Kidney glomerular epithelial cell (primary cell): ENCODE measurements around the gene PKN3.

ENCODE experiments used
- DNase-seq: peaks from one replicate; lab custom pipeline; 2025; lab: John Stamatoyannopoulos, UW

PKN3 gene

DNA sequence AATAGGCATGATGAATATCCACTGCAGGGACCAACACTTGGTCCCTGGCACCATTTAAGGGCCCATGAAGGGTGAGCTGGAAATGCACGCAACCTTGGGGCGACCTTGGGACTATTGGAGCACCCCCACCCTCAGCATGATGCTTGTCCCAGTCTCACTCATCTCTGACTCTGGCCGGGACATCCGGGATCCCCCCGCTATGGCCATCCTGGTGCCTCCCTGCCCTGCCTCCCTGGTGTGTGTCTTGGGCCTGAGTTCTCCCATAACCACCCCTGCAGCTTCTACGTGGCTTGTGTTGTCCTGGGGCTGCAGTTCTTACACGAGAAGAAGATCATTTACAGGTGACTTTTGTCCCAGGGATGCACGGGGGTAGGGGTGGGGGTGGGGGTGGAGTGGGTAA, 15.7 kb downstream of the PKN3 start:
- DNase-seq: no peak

DNA sequence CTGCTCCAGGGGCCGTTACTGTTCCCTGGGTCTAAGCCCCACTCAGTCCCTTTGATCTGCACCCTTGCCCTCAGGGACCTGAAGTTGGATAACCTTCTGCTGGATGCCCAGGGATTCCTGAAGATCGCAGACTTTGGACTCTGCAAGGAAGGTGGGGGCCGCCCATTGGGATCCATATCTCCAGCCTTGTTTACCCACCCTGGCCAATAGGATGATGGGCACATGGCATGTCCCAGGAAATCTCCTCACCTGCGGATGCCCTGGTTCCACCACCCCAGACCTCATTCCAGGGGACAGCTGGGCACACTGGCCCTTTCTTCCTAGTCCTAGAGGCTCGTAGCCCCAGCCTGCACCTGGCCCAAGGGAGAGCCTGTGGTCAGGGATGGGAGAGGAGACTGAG, 16.2 kb downstream of the PKN3 start:
- DNase-seq: no peak

DNA sequence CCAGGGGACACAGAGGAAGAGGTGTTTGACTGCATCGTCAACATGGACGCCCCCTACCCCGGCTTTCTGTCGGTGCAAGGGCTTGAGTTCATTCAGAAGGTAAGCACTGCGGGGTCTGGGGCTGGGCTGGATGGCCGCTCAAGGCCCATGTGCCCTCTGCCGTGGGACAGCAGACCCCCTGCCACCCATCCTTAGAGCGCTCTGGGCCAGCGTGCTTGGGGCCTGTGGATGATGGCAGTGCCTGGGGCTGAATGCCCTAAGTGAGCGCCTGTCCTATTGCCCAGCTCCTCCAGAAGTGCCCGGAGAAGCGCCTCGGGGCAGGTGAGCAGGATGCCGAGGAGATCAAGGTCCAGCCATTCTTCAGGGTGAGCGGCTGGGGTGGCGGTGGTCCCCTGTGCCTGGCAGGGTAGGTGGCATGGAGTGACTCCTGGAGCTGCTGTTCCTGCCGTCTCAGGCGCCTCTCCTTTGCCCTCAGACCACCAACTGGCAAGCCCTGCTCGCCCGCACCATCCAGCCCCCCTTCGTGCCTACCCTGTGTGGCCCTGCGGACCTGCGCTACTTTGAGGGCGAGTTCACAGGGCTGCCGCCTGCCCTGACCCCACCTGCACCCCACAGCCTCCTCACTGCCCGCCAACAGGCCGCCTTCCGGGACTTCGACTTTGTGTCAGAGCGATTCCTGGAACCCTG, 17.8 kb downstream of the PKN3 start:
- no peak for DNase-seq

DNA sequence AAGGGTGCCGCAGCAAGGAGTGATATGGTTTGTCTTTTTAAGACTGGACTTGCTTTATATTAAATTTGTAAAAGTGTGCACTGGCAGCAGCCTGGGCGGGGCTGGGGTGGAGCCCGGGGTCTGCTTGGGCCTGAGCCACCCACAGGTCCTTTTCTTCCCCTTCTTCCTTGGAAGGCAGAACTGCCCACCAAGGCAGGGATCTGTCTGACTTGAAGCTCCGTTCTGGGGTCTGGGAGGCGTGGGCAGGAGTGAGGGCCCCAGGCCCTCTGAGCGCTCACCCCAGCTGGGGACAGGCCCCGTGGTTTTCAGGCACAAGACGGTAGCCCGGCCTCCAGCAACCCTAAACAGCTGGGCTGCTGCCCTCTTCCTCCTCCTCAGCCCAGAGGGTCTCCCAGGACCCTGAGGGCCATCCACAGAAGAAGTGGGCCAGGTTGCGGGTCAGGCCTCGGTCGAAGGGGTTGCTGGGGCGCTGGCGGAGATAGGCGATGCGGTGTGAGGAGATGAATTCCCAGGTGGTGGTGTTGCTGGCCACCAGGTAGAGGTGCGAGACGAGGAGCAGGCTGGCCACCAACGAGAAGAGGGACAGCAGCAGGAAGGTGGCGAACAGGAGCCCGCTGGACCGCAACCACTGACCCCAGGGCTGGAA, 18.7 kb downstream of the PKN3 start:
- no peak for DNase-seq

DNA sequence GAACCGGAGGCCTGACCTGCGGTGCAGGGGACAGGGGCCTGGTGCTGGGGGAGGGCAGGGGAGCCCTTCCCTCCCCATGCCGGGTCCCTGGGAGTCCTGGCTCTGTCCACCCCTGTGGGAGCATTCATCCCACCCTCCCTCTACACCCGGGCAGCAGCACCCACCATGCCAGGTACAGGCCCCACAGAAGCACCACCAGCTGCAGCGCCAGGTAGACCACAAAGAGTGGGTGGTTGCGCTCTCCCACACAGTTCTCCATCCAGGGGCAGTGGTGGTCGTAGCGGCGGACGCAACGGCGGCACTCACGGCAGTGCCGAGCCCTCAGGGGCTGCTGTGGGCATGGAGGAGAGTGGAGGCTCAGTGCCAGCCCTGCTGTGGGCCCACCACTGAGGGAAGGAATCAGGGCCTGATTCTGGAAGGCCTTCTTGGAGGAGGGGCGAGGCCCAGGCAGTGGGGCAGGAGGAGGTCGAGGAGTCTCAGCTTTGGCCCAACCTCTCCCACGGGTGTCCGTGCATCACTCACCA, 19.2 kb downstream of the PKN3 start:
- no peak for DNase-seq

DNA sequence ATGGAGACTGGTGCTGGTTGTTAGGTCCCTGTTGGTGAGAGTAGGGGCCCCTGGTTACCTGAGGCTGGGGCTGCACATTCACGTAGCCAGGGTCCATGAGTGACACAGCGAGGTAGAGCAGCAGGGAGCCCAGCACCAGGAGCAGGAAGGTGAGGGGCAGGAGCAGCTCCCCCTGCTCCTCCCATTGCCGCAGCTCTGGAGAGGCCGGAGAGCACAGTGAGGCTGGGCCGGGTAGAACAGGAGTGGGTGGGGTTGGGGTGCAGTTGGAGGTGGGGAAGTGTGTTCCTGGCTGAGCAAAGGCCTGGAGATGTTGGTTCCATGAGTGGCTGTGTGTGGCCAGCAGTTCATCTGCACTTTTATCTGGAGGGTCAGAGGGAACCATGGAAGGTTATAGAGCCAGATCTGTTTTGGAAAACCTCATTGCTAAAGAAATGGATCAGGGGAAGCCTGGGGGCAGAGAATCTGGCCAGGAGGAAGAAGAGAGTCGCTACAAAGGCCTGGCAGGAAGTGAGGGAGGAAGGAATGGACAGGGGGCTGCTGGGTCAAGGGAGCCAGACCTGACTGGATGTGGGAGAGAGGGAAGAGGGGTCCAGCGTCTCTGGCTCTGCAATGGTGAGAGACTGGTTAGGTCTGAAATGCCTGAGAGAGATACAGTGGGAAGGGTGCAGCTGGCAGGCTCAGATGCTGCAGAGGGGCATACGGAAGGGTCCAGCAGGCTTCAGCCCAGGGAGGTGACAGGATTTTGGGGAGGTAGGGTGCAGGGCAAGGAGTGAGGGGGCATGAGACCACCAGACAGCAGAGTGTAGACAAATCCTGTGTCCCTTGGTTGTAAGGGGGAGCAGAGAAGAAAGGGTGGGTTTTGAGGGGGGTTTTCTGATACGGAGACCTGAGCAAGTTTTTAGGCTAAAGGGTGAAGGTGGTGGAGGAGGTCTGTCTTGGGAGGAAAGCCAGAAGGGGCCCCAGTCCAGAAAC, 20.4 kb downstream of the PKN3 start:
- no peak for DNase-seq

DNA sequence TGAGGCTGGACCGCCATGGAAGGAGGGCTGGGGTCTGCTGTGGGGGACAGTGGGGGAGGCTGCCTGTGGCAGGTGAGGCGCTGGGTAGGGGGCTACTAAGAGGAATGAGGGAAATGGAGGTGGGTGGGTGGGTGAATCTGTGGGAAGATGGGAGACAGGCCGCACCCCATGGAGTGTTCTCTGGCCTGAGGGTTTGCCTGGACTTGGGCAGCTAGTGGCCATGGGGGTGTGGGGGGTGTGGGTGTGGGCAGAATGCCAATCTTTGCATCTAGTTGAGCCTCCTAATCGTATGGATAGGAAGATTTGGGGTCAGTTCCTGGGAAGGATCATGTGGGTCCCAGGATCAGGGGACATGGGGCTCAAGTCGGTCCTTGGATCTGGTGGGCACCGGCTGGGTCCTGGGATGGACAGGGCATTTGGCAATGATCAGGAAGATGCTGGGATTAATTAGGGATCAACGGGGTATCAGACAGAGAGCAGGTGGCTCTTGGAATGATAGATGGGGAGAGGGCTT, 21.1 kb downstream of the PKN3 start:
- DNase-seq: no peak

DNA sequence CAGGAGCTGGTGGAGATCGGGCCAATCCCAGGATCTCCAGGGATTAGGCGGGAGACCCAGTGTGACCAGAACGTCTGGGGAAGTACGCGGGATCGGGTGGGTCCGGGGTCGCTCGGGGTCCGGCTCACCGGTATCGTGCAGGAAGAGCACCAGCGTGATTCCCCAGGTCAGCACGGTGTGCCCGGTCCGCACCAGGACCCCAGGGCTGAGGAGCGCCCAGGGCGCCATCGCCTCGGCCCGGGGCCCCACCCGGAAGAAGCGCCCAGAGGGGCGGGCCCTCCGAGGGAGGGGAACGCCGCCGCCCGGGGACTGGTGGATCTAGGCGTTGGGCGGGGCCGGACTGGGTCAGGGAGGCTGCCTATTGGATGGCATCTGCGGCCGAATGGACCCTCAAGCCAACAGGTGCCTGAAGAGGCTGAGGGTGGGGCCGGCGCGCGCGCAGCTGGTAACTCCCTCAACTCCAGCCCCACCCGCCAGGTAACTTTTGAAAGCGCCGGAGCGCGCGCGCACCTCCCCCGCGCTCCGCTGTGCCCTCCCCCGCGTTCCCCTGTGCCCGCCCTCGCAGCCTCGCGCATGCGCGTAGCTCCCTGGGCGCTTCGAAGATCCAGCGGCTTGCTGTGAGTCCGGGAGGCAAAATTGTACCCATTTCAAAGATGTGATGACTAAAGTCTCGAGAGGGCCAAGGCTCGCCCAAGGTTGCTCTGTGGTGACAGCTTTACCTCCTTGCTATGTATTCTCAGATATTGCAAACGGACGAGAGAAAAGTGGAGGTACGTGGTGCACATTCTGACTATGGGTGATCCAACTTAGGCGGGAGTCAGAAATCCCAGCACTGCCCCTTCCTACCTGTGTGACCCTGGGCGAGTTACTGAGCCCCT, 21.8 kb downstream of the PKN3 start, which contains the start of gene ZDHHC12:
ZDHHC12 (minus strand) TSS at position 262 of the 878 bp plus-strand sequence; CDS start at position 228, 34 bp downstream.
- peak; percentile 94 for DNase-seq

DNA sequence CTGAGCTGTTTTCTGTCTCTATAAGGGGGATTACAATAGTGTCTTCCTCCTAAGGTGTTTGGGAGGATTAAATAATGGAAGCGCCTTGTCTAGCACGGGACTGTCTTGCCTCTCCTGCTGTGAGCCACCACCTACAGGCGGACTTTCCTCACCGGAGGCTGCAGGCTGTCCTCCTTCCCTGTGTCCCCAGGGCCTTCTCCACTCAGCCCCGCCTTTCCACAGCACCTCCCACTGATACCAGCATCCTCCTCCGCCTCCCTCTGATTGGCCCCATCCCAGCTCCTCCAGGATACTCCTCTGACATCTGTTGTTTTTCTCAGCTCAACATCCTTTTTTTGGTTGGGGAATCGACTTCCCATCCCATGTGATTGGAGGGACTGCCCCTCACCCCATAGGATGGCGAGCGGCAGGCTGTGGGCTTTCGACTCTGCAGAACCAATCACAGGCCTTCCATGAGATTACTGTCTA, 22.5 kb downstream of the PKN3 start:
- DNase-seq: peak; percentile 7

DNA sequence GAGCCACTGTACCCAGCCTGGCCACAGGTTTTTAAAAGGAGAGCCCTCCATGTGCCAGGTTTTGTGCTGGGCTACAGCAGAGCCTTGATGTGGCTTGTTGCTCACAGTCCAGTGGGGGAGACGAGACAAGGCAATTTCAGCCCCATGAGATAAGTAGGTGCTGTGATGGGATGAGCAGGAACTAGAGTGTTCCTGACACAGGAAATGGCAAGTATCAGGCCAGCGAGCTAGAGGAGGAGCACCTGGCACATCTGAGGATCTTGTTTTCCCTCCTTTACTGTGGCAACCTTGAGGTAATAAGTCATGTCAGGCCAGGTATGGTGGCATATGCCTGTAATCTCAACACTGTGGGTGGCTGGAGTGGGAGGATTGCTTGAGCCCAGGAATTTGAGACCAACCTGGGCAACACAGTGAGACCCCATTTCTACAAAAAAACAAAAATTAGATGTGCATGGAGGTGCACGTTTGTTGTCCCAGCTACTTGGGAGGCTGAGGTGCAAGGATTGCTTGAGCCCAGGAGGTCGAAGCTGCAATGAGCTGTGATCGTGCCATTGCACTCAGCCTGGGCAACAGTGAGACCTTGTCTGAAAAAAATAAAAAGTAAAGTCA, 25.4 kb downstream of the PKN3 start:
- no peak for DNase-seq

DNA sequence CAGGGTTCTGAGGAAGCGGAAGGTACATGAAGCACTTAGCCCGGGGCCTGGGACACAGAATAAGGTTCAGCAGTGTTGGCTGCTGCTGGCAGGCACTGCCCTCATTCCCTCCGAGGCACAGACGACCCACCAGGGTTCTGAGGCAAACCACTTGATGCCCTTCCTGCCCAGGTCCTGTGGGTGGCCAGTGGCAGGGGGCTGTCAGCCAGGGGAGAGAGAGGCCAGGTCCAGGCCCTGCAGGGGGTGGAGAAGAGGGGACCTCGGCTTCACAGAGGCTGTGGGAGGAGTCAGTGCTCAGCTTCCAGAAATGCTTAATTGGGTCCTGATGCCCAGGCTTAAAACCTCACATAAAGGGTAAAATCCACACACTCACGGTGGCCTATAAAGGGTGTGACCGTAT, 26.0 kb downstream of the PKN3 start:
- no peak for DNase-seq

- DNase-seq: no peak
These were observed 27.0 kb downstream of the PKN3 start for GRCh38 chr9:128729302-128729701.

DNA sequence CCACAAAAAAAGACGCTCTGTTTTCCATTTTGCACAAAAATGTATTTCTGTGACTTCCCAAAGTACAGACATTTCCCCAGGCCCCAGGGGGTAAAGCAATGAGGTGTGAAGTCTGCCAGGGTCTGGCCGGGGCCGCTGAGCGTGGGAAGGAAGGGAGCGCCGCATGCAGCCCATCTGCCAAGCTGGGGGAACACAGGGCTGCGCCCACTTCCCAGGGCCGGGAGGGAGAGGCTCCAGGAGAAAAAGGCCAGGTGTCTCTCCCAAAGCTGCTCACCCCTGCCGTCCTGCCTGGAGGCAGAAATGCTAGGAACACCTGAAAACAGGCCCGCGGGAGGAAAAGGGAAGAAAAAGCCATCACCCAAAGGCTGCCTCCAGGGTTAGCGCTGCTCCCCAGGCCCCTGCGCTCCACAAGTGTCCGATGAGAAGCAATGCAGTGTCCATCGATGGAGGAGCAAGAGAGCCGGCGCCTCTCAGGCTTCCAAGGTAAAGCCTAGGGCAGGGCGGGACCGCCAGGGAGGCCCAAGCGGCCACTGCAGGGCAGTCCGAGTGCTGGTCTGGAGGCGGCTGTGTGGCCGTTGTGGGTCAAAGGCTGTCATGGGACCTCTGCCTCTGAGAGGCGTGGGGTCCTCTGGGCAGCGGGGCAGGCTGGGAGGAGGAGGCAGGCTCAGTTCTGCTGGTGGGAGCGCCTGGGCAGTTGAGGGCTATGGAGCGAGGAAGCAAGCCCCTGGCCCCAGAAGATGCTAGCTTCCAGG, 27.6 kb downstream of the PKN3 start:
- DNase-seq: no peak

DNA sequence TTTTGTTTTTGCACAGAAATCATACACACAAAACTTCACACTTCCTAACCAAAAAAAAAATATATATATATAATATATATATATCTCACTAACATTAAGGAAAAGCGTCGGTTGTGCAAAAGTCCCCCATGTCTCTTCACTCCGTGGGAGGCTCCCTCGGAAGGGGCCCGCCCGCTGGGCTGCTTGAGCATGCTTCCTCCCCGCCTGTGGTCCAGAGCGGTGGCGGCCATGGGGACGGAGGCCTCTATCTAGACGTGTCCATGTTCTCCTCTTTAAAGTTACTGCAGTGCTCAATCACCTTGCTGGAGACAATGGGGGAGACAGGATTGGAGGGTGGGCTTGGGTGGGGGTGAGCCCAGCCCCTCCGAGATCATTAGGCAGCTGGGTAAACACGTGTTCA, 28.8 kb downstream of the PKN3 start:
- DNase-seq: no peak

DNA sequence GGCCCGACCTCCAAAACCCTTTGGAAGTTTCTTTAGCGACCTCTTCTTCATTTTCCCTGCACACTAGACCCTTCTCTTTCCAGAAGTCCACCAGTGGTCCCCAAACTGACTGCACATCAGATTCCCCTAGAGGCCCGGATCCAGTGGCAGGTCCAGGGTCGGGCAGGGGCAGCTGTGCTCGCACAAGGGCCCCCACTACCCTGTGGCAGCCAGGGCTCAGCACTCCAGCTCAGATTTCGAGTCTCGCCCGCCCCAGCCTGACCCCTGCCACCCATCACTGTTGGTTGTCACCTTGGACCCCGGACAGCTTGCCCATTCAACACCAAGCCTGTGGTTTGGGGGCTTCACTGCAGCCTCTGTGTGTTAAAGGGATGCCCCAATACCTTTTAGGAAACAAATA, 29.4 kb downstream of the PKN3 start:
- no peak for DNase-seq

- DNase-seq: no peak
These were observed 30.3 kb downstream of the PKN3 start for GRCh38 chr9:128732576-128732975.

DNA sequence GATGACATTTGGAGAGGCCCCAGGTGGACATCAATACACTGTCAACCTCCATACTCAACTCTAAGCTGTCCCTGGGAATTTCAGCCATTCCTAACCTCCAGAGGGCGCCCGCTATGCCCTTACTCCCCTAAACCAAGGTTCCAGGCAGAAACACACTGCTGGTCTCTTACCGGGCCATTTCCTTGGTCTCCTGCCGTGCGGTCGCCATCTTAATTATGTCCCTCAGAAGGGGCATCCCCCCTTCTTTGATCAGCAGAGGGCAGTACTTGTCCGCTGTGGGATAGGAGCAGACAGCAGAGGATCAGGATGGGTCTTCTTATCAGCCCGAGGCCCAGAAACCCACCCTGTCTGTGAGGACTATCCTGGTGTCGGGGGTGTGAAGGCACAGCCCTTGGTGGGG, 31.0 kb downstream of the PKN3 start:
- peak; percentile 65 for DNase-seq

DNA sequence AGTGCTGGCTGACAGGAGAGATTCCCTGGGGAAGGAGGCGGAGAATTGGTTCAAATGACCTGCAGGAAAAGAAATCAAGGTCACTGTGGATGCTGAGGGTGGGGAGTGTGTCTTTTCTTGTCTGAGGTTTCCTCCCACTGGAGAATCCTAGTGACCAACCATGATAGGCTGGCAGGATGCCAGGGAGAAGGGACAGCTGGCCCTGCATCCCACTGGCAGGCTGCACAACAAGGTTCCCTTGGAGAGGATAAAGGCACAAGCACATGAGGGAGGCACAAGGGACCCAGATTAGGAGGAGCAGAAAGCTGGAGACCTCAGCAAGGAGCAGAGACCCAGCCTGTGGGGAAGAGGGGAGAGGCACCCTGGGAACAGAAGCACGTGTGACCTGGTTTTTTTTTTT, 33.1 kb downstream of the PKN3 start:
- DNase-seq: no peak

GRCh38 chr9:128742401-128742800, 40.1 kb downstream of the PKN3 start:
- no peak for DNase-seq

DNA sequence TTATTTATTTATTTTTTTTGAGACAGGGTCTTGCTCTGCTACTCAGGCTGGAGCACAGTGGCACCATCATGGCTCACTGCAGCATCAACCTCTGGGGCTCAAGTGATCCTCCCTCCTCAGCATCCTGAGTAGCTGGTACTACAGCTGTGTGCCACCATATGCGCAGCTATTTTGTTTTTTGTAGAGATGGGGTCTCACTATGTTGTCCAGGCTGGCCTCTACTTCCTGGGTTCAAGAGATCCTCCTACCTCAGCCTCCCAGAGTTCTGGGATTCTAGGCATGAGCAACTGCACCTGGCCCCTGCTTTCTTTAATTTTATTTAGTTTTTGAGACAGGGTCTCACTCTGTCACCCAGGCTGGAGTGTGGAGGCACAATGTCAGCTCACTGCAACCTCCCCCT, 41.1 kb downstream of the PKN3 start:
- DNase-seq: no peak
